ENCODE measurements around the gene IGFBP7.

DNA sequence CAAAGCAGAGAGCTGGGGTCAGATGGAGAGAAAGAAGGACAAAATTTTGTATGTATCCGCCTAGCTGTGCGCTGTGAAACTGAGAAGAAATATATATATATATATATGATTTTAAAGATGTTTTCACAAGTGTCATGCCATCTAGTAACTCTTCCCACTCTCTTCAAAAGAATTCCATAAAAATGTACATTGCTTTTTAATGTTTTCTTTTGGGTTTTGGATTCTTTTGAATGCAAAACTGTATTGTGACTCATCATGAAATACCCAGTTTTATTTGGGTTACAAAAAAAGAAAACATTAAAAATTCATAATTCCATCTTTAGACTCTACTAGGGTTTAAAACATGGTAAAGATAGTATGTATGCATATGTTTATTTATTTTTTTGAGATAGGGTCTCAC is 34.3 kb upstream of the IGFBP7 start:
- TF ChIP-seq POLR2AphosphoS5 (IDR thresholded peaks at IDR 0.05; ENCODE audit: borderline replicate concordance, low read depth, low read length) (no peak), EZH2 (IDR thresholded peaks at IDR 0.05) (no peak), FOXP2 (optimal IDR thresholded peaks at IDR 0.05; ENCODE audit: control extremely low read depth, extremely low read length, insufficient read depth) (no peak)
